ENCODE measurements around the gene DAGLA. TPM values are rescaled to one million over a fixed set of nuclear protein-coding genes. Genes with fewer than 3 reads are reported as not detected.

Gene DAGLA
- total RNA-seq, 1 donor from 2014 or later: 21.0 TPM

DNA sequence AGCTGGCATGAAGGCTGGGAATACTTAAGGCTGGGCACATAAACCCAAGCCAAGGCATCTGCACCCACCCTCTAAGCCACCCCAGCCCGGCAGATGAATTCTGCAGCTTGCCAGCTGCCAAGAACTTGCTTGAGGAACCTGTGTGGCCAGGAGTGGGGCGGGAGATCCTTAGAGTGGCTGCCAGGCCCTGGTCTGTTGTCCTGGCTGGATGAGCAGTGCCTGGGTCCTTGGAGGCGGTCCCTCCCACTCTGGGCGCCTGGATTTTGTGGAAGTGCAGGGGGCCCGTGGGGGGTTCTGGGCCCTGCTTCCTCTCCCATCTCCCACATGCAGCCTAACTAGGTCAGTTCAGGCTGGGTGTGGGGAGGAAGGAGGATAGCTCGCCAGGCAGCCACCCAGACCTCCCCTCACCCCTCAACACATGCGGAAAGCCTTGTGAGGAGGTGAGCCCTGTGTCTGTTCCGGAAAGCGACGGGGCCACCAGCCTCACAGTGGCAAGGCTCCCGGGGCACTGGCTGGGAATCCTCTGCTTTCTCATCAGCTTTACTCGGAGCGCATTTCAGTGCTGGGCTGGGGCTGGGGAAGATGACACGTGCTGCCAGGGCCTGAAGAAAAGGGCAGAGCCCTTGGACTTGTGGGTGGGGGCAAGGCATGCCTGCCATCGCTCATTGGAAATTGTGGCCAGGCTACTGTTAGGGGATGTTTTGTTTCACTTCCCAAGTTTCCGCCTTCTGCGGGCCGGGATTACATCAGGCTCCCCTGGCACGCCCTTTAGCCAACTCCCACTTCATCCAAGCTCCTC lies 8.4 kb downstream of the DAGLA start:
- no peaks in the 10 kb centered on the region for H3K27me3 Mint-ChIP-seq (ENCODE audit: low read depth)
- H3K4me1 Mint-ChIP-seq: peaks cover 31% of the 10 kb centered on the region
- H3K27ac Mint-ChIP-seq (ENCODE audit: unreplicated experiment): no peak overlapping the region
- TF ChIP-seq CTCF (conservative IDR thresholded peaks at IDR 0.05): no peak
- no peaks in the 10 kb centered on the region for H3K36me3 Mint-ChIP-seq (ENCODE audit: low read depth)
- no peak for DNase-seq (ENCODE audit: low read depth, low spot score)
- no peaks in the 10 kb centered on the region for H3K9me3 Mint-ChIP-seq
- no peak overlapping the region for H3K4me3 Mint-ChIP-seq

- Mint-ChIP-seq H3K27me3 (ENCODE audit: low read depth) (no peaks in the 10 kb centered on the region), H3K36me3 (ENCODE audit: low read depth) (no peaks in the 10 kb centered on the region), H3K4me1 (peaks cover 37% of the 10 kb centered on the region), H3K27ac (ENCODE audit: unreplicated experiment) (no peak overlapping the region), H3K4me3 (no peak overlapping the region), H3K9me3 (no peaks in the 10 kb centered on the region)
- DNase-seq (ENCODE audit: low read depth, low spot score): no peak
- no peak for TF ChIP-seq CTCF (conservative IDR thresholded peaks at IDR 0.05)
Measured at GRCh38 chr11:61689164-61689496, 8.9 kb downstream of the DAGLA start.

GRCh38 chr11:61690706-61691379 lies 10.7 kb downstream of the DAGLA start:
- Mint-ChIP-seq H3K4me1 (peaks cover 54% of the 10 kb centered on the region), H3K9me3 (no peaks in the 10 kb centered on the region), H3K36me3 (ENCODE audit: low read depth) (no peaks in the 10 kb centered on the region), H3K27ac (ENCODE audit: unreplicated experiment) (no peak overlapping the region), H3K27me3 (ENCODE audit: low read depth) (no peaks in the 10 kb centered on the region), H3K4me3 (no peak overlapping the region)
- no peak for TF ChIP-seq CTCF (conservative IDR thresholded peaks at IDR 0.05)
- DNase-seq (ENCODE audit: low read depth, low spot score): no peak

DNA sequence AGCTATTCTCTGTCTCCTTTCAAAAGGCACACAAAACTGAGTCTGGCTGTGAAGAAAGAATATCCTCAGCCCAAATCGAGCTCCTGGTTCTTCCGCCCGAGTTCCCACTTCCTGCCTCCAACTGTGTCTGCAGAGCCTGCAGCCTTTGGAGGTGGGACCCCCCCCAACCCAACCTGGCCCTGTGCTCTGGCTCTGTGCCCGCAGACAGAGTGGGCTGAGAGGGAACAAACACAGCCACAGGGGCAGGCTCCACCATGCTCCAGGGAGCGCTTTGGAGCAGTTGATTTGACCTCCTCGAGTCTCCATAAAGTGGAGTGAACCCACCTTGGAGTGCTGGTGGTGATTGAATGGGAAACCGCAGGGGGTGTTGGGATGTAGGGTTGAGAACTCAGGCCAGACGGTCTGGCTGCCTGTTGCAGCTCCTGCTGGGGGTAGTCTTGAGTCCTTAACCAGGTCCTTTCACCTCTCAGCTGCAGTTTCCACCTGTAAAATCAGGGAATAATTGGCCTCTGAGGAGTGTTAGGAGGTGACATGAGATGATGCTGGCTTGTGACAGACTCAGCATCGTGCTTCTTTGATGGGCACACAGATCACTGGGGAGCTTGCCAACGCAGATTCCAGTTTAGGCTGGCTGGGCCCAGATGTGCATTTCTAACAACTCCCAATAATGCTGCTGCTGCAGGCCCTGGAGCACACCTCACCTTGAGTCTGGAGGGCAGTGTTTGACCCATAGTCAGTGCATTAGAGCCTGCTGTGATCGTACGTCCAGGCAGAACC lies 11.4 kb downstream of the DAGLA start:
- Mint-ChIP-seq H3K27ac (ENCODE audit: unreplicated experiment) (no peak overlapping the region), H3K36me3 (ENCODE audit: low read depth) (no peaks in the 10 kb centered on the region), H3K4me1 (peaks cover 57% of the 10 kb centered on the region), H3K4me3 (no peak overlapping the region), H3K9me3 (no peaks in the 10 kb centered on the region), H3K27me3 (ENCODE audit: low read depth) (no peaks in the 10 kb centered on the region)
- DNase-seq (ENCODE audit: low read depth, low spot score): no peak
- no peak for TF ChIP-seq CTCF (conservative IDR thresholded peaks at IDR 0.05)

DNA sequence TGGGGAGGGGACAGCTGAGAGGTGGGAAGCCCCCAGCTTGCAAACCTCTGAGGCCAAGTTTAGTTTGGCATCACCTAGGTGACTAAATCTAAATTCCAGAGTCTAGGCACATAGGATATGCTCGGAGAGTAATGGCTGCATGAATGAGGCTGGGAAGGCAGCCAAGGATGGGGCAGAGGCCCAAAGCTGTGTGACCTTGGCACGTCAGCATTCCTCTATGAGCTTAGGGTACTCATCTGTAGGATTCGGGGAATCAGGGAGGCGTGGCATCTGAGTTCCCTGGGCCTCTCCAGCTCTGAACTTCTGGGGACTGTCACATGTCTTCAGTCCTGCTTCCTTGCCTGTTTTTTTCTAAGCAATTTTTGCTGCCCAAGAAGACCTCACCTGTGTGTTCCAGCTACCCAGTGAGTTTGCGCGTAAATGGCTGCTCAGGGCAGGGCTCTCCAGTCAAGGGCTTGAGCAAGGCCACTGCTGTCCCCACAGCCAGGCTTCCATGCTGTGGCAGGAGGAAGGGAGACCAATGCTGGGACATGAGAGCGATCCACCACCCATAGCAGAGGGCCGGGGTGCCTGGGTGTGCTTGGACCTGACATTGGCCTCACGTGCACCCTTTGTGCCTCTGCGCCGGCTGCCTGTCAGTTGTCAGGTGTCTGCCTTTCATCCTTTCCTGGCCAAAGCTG lies 13.9 kb downstream of the DAGLA start:
- Mint-ChIP-seq H3K9me3 (no peaks in the 10 kb centered on the region), H3K4me3 (no peak overlapping the region), H3K27ac (ENCODE audit: unreplicated experiment) (no peak overlapping the region), H3K36me3 (ENCODE audit: low read depth) (no peaks in the 10 kb centered on the region), H3K27me3 (ENCODE audit: low read depth) (no peaks in the 10 kb centered on the region), H3K4me1 (peaks cover 61% of the 10 kb centered on the region)
- DNase-seq (ENCODE audit: low read depth, low spot score): no peak
- no peak for TF ChIP-seq CTCF (conservative IDR thresholded peaks at IDR 0.05)
